Kidney epithelial cell (primary cell): ENCODE data around the gene VAV2. TPM values are rescaled to one million over a fixed set of nuclear protein-coding genes. Genes with fewer than 3 reads are reported as not detected.

ENCODE experiments used
- DNase-seq: peaks from one replicate; pipeline ENCODE4 v3.0.0-alpha.2; 2010; ENCODE audit warnings: low read depth
- H3K27me3 ChIP-seq: 2 replicates; pipeline ENCODE4 v1.6.0; 2011; ENCODE audit warnings: low read length; ENCODE audit not compliant: control insufficient read depth, insufficient read depth
- H3K36me3 ChIP-seq: 2 replicates; pipeline ENCODE4 v1.5.1; 2011; ENCODE audit warnings: low read length; ENCODE audit not compliant: control insufficient read depth, insufficient read depth
- H3K4me3 ChIP-seq: 2 replicates; pipeline ENCODE4 v1.5.1; 2011; ENCODE audit warnings: low read depth, mild to moderate bottlenecking, control low read depth, low read length
- total RNA-seq: library from RNA; depleted of rRNA; stranded (reverse); fragments of >200 nt; gene quantifications from 2 replicates; pipeline ENCODE4 v1.2.3, GENCODE V29; 2015
- TF ChIP-seq, protein P1 (sequence below): IDR thresholded peaks from 2 replicates; pipeline ENCODE4 v1.5.1; 2011; ENCODE audit warnings: mild to moderate bottlenecking, moderate library complexity, low read length, control low read depth, inconsistent platforms; ENCODE audit not compliant: insufficient read depth, poor library complexity, severe bottlenecking

VAV2 gene
- total RNA-seq, 1 donor from 2014 or later: 37.8 TPM

DNA sequence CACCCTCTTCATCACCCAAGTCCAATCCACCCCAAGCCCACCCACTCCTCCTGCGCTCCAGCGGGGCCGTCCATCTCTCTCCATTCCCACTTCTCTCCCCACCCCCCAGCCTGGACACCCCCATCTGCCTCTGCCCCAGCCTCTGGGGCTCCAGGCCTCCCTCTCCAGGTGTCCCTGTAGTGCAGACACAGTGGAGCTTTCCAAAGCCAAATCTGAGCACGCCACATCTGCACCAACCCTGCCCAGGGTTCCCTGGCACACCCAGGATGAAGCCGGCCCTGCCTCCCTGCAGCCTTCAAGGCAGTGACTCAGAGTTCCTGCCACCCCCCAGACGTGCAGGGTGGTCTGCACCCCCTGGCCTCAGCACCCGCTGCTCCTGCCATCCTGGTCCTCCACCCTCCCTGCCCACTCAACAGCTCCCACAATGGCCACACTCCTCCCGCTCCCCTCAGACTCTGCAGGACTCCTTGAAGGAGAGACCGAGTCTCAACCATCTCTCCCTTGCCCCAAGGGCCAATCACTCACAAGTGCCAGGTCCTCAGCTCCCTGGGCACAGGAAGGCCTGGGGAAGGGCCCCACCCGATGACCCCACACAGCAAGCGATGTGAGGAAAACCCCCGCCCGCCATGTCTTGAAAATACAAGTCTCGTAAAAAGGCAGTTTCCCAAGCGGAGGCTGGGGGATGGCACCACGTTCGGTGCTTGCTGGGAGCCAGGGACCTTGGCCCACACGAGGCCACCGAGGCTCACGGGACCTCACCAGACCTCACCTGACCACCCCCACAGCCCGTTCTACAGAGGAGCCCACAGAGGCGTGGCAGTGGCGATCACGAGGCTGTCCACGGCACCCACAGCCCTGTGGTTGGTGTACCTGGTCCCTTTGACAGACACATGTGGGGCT, 22.2 kb downstream of the VAV2 start:
- Histone ChIP-seq H3K27me3 (no peaks in the 10 kb centered on the region), H3K4me3 (no peak overlapping the region), H3K36me3 (no peaks in the 10 kb centered on the region)
- DNase-seq: no peak
- TF ChIP-seq, protein P1, sequence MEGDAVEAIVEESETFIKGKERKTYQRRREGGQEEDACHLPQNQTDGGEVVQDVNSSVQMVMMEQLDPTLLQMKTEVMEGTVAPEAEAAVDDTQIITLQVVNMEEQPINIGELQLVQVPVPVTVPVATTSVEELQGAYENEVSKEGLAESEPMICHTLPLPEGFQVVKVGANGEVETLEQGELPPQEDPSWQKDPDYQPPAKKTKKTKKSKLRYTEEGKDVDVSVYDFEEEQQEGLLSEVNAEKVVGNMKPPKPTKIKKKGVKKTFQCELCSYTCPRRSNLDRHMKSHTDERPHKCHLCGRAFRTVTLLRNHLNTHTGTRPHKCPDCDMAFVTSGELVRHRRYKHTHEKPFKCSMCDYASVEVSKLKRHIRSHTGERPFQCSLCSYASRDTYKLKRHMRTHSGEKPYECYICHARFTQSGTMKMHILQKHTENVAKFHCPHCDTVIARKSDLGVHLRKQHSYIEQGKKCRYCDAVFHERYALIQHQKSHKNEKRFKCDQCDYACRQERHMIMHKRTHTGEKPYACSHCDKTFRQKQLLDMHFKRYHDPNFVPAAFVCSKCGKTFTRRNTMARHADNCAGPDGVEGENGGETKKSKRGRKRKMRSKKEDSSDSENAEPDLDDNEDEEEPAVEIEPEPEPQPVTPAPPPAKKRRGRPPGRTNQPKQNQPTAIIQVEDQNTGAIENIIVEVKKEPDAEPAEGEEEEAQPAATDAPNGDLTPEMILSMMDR: no peak

DNA sequence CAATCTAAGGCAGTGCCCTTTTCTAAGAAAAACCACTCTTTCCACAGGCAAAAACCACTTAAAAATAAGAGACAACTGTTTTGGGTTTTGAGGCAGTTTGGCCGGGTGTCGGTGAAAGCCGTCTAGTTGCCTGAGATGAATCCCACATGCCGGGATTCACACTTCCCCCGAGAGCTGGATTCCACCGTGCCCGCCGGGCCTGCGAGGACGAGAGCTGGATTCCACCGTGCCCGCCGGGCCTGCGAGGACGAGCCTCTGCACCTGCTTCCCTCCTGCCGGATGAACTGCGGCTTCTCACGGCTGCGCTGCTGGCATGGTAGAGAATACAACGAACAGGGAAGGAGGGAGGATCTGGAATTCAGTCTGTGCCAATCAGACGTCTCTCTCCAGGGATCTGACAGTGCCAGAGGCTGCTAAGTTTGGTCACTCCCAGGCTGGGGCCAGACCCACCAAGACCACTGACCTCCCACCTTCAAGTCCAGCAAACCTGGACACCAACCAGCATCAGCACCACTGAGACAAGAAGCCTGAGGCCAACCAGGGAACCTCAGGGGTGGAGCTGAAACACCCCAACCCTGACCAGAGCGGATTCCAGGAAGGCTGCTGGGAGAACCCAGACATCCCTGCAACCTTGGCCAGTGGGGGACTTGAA, 23.0 kb downstream of the VAV2 start:
- no peaks in the 10 kb centered on the region for H3K36me3 ChIP-seq
- TF ChIP-seq, protein P1: no peak
- no peaks in the 10 kb centered on the region for H3K27me3 ChIP-seq
- H3K4me3 ChIP-seq: no peak overlapping the region
- no peak for DNase-seq

DNA sequence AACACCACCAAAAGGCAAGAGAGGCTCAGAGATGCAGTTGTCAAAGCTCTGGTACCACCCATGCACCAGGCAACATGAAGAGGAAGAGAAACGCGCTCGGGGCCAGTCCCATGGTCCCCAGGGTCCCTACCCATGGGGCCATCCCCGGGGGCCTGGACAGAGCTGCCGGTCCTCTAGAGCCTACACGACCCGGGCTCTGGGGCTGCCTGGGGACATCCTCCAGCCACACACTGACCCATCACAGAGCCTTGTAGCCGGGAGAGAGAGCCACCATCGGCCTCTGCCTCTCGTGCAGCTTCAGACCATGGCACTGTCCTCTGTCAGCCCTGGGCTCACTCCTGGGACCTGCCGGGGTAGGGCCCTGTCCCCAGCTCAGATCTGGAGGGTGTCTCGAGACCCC, 23.7 kb downstream of the VAV2 start:
- Histone ChIP-seq H3K4me3 (no peak overlapping the region), H3K36me3 (no peaks in the 10 kb centered on the region), H3K27me3 (no peaks in the 10 kb centered on the region)
- DNase-seq: no peak
- TF ChIP-seq, protein P1: no peak

DNA sequence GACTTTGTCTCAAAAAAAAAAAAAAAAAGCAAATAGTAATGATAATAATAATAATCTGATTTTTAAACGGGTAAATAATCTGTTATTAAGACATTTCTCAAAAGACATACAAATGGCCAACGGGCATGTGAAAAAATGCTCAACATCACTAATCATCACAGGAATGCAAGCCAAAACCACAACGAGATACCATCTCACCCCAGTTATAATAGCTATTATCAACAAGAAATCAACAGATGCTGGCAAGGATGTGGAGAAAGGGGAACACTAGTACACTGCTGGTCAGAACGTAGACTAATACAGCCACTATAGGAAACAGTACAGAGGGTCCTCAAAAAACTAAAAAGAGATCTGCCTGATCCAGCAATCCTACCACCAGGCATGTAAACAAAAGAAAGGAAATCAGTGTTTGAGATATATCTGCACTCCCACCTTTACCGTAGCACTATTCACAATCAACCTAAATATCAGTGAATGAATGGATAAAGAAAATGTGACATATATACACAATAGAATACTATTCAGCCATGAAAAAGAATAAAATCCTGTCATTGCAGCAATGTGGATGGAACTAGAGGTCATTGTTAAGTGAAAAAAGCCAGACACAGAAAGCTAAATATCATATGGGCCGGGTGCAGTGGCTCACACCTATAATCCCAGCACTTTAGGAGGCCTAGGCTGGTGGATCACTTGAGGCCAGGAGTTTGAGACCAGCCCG, 24.9 kb downstream of the VAV2 start:
- no peak for DNase-seq
- Histone ChIP-seq H3K27me3 (no peaks in the 10 kb centered on the region), H3K4me3 (no peak overlapping the region), H3K36me3 (no peaks in the 10 kb centered on the region)
- TF ChIP-seq, protein P1: no peak

DNA sequence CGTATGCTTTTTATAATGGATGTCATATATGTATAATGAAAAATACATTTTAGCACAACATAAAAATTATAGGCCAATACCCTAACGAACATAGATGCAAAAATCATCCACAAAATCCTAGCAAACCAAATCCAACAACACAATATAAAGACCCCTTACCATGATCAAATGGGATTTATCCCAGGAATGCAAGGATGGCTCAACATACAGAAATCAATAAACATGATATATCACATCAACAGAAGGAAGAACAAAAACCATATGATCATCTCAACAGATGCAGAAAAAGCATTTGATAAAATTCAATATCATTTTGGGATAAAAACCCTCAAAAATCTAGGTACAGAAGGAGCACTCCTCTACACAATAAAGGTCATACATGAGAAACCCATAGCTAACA, 27.7 kb downstream of the VAV2 start:
- no peak for DNase-seq
- TF ChIP-seq, protein P1: no peak
- H3K36me3 ChIP-seq: no peaks in the 10 kb centered on the region
- no peaks in the 10 kb centered on the region for H3K27me3 ChIP-seq
- no peak overlapping the region for H3K4me3 ChIP-seq
